CD4-positive, alpha-beta T cell treated with Interferon alpha-2 for 1 hour (primary cell): ENCODE results near the gene PGBD5.
A peak's percentile ranks its signal among the peaks of the same experiment; 100 is the strongest.

ENCODE experiments used
- DNase-seq, 2 donors: peaks; one replicate each; pipeline ENCODE4 v3.0.0-alpha.2; 2020 to 2022

The PGBD5 gene

DNA sequence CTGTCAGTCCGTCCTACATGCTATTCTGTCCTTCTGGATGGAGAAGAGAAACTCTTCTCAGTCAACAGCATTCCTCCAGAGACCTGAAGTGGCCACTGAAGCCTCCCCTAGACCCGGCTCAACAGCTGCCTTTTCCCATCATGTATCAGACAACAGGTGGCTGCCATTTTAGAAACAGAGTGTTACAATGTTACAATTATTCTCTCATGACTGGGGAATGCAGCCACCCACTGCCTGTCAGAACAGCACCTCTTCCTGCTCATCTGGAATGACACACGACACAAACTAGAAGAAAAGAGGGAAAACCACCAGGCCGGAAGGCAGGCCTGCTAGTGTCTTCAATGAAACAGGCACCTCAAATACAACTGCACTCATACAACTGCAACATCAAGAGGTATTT, 105.3 kb downstream of the PGBD5 start:
- no peak for DNase-seq

DNA sequence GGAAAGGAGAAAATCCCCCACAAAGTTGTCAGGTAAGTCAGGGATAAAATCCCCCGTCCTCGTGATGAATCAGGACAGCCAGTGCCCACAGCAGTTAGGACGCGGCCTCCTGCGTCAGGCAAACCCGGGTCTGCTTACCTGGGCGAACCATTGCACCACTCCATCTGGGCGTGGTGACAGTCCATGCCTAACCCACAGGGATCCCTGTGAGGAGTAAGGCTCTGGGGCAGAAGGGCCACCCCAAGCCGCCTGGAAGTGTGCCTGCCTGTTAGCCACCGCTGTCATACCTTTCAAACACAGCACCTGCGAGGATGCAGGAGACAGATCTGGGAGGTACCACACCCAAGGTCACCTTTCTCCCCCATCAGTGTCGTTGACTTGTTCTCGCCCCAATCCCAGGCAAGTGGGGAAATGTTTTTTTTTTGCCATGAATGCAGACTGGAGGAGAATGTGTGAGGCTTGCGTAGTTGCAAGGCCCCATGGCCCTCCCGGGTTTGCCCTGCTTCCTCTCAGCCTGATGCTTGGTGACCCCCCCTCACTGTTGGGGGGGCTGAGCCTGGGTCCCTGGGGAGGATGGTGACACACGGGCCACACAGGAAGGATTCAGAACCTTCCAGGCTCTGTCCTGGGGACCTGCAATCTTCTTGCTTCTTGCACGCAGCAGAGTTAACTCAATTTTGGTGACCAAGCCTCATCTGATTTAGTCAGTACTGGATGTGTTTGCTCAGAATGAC, 107.0 kb downstream of the PGBD5 start:
- no peak for DNase-seq

DNA sequence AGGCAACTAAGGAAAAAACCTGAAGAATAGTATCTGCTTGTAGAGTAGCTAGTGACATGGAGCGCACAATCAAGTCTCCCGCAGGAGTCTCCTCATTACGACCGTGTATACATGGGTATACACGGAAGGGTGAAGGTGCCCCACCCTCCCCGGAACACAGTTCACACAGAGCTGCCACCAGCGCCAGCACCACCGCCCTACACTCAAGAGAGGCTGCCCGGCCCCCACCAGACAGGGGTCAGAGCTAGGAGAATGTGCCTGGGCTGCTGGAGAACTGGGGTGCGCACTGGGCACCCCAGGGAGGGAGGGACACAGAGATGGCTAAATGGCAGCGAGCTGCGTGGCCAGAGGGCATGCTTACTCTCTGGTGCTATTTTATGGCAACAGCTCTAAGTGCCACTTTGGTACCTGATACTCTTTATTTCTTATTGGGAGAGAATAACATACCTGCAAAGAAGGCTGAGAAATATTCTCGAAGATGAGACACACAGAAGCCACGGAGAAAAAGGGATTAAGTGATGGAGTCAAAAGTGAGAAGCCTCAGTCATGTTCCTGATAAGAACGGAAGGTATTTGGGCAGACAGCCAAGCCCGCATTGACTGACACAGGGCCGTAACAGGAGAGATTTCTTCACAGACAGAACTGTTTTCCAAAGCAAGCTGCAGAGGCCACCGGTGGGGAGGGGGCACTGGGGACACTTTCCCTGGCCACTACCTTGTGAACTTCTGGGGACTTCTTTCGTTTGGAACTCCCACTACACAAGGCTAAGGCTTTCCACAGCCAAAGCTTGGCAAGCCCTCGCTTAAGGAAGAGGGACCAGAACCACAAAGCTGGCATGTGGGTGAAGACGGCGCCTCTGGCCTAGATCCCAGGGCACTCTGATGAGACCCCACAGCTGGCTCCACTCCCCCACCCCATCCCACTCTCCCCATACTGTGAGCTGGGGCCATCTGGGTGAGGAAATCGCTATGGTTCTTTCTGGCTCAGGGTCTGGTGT, 108.0 kb downstream of the PGBD5 start:
- no peak for DNase-seq

DNA sequence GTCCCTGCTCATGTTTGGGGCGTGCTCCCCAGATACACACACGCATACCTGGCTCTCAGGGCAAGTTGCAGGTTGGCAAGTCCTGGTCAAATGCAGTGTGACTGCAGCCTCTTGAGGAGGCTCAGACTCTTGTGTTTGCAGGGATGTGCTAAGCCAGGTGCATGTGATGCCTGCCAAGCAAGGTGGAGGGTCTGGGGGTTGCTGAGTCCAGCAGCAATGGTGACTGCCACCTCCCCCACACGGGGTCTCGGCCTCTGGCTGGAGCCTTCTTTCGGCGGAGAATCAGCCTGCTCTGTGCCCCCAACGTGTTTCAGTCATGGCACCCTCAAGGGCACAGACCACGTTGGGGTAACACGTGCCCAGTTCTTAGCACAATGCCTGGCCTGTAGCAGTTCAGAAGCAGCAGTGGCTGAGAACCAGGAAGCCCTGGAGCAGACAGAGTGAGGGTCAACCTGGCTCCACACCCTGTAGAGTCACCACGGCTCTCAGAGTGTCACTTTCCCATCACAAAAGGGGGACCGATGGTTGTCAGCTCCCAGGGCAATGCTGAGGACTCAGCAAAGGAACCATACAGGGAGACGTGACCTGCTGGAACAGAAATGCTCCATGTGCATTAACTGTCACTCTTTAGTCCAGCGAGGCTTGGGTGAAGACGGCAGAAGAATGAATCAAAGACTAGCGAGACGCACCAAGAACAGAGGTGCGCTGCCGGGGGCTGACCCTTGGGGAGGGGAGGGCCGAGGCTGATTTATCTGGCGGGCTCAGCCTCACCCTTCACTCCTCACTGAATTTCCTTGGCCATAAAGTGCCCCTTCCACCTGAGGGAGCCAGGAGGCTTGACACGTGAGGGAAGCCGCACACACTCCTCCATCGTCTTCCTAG, 109.0 kb downstream of the PGBD5 start:
- DNase-seq, result no peak

DNA sequence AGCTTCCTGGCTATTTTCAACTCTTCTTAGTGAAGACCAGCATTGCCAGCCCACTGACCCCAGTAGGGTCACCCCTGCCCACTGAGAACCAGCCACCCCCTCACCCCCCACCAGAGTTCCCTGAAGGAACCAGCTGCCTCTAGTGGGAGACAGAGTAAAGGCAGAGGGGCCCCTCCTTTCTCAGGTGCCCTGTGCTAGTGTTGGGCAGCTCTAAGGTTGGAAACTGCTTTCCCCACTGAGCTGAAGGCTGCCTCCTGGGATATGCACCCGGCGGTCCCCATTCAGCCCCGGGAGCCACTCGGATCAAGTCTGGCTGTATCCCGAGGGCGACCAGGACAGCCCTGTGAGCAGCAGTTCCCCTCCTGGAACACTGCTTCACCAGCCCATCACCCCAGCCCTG, 111.0 kb downstream of the PGBD5 start:
- DNase-seq, result no peak

DNA sequence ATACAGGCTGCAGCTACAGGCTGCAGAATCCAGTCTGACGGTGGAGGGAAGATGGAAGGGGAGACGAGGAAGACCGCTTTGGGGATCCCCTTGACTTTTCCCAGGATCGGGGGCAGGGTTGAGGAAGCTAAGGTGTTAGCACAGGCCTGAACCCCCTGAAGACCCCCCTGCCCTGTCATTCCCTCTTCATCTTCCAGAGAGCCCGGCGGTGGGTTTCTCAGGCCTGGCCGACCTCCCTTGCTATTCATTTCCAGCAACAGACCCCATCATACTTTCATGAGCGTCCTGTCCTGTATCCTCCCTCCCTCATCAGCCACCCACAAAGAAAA, 112.0 kb downstream of the PGBD5 start:
- DNase-seq, result no peak

DNA sequence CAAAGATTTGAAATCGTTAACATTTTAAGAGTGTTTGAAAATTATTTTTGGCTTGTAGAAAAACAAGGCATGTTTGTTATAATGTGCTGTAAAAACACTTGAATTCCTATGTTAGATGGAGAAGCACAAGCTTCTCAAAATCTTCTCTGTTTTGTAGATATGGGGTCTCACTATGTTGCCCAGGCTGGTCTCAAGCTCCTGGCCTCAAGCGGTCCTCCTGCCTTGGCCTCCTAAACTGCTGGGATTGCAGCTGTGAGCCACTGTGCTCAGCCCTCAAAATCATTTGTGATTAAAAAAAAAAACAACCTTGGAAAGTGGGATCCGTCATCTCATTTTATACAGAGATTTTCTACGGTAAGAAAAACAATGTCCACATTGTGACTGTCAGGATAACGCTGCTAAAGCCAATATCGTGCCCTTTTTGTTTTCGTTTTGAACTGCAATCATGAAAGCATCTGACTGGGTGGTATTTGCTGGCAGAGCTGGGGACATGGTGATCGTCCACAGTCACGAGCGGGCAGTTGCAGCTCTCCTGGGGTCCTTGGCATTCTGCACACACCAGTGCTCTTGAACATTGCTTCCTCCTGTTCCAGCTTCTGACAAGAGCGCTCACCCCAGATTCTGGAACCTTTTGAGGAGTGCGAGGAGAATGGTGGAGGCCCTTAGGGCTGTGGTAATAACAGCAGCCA, 112.5 kb downstream of the PGBD5 start:
- no peak for DNase-seq

DNA sequence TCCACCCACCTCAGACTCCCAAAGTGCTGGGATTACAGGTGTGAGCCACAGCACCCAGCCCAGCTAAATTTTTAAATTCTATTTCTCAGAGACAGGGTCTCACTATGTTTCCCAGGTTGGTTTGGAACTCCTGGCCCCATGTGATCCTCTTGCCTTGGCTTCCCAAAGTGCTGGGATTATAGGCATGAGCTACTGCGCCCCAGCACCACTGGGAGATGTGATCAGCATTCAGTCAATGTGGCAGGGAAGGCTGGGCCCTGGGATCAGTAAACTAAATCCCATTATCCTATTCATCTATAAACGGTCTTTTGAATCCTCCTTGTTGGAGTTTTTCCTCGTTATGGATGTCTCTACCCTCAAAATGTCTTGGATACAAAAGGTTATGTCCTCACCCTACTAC, 113.5 kb downstream of the PGBD5 start:
- no peak for DNase-seq

DNA sequence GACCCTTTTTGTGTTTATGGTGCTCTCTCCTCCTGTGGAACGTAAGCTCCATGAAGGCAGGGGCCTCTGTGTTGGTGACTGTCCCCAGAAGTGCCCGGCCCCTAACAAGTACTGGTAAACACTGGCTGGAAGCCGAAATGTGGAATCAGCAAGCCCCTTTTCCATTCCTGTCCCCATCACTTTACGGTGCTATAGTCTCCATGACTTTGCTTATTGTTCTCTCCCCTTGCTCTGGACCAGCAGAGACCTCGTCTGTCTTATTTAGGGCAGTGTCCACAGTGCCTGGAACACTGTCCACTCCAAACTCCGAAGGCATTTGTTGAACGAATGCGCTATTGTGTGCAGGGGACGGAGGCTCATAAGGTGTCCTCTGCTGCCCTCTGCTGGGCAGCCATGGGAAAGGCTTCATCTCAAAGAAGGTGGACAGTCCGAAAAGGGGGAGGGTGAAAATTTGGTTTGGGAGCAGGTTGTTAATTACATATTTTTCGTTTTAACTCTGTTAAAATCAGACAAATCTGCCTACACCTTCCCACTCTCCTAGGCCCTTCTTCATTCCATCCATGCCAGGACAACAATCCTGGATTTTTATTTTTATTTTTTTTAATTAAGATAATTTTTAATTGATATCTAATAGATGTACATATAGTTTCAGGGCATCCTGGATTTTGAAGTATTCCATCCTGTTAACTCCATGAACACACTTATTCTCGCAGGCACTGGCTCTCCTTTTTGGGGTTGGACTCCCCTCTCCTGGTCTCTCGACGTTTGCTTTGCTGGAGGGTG, 115.6 kb downstream of the PGBD5 start:
- peak; percentile 60 to 67 for DNase-seq

DNA sequence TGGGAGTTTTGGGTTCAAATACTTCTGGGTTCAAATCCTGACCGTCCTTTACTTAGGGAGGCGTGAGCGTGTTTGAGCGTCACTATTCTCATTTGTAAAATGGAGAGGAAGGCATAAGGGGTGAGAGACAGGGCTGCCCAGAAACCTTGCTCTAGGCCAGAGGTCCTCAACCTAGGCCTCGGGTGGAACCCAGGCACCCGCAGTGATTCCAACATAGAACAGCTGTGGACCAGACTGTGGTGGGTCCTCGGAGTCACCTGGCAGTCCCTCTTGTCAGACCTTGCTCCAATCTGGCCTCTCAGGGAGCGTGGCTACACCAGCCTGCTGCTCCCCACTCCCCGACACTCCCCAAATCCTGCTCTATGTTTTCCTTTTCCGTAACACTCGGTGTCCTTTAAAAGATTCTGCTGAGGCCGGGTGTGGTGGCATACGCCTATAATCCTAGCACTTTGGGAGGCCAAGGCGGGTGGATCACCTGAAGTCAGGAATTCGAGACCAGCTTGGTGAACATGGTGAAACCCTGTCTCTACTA, 116.4 kb downstream of the PGBD5 start:
- no peak for DNase-seq

DNA sequence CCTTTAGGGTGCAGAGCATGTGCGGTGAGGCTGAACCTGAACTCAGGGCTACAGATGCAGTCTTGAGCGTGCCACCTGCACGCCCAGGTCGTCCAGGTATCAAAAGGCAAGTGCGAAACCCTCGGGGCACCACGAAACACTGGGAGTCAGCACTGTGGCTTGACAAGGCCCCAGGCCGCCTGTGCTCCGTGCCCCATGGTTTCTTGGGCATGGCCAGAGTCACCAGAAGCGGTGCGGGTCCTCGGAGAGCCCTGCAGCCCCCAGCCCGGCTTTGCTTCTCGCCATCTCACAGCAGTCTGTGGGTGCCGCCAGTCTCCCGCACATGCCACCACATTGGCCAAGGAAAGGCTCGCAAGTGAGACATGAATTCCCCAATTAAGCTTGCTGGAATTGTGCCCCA, 117.3 kb downstream of the PGBD5 start:
- no peak for DNase-seq

DNA sequence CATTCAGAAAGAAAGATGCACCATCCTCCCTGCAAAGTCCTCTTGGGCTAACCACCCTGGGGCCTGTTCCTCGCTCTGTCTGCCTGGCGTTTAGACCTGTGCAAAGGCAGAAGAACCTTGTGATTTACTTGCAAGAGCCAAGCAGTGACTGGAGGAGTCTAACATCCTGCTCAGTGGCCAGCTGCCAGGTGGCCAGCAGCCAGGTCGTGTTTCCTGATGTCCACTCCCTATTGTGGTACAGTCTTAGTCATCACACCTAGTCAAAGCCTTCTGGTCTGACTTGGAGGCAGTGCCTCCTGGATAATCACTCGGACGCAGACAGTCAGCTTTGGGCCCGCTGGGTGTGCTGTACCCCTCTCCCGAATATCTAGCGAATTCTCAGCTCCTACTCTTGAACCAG, 118.1 kb downstream of the PGBD5 start:
- DNase-seq, result no peak

DNA sequence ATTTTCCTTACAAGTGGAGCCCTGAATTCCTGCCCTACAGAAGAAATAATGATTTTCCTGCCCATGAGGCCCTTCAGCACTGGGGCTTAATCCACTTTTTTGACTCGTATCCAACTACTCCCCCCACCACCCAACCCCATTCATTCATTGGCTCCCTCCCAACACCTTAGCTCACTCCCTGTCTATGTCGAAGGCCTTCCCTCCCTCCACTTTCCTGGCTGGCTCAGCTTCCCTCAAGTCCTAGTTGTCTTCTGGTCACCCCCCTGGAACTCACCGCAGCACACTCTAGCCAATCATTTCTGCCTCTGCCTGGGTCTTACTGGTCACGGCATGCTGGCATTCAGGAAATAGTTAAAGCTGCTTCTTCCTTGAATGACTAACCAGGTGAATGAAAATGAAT, 118.9 kb downstream of the PGBD5 start:
- no peak for DNase-seq

DNA sequence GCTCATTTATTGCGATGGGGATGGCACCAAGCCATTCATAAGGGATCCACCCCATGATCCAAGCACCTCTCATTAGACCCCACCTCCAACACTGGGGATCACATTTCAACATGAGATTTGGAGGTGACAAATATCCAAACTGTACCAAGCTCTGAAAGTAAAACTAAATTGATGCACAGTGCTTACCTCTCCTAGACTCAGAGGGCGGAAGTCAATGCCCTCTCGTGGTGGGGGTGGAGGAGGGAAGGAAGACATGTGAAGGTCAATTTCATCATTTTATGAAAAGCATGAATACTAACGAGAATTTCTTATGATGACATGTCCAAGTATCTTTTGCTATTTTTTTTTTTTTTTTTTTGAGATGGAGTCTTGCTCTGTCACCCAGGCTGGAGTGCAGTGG, 120.0 kb downstream of the PGBD5 start:
- peak in 1 of 2 donors; percentile 4 for DNase-seq

DNA sequence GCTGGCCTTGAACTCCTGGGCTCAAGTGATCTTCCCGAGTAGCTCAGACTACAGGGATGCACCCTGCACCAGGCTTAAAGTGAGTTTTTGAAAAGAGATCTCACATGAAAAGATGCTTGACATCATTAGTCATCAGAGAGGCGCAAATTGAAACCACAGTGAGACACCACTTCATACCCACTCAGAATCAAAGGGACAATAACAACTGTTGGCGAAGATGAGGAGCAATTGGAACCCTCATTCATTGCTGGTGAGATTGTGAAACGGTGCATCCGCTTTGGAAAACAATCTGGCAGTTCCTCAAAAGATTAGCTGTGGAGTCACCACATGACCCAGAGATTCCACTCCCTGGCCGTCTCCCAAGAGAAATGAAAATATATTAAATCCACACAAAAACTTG, 122.3 kb downstream of the PGBD5 start:
- no peak for DNase-seq

DNA sequence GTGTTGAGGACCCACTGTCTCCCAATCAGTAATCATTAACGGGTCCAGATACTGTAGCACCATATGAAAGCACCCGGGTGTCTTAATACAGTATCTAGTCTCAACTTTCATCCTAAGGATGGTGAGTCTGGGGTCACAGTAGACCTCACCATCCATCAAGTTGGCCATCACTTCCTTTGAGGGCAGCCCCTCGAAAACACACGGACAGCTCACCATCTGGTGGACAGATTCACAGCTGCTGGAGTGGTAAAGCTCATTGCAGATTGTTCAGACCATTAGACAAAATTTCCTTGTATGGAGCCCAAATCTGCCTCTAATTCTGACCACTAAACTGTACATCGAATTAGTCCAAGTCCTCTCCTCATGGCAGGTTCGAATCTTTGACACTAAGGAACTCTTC, 123.1 kb downstream of the PGBD5 start:
- DNase-seq, result no peak

DNA sequence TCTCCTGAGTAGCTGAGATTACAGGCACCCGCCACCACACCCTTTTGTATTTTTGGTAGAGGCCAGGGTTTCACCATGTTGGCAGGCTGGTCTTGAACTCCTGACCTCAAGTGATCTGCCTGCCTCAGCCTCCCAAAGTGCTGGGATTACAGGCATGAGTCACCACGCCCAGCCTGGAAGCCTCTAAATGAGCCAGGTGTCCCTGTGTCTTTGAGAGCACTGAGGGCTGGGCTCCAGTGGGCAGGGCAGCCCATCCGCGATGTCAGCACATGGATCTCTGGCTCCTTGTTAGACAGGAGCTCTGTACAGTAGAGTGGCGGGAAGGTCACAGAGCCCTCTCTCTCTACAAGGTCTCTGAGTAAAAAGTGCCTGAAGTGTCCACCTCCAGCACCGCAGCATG, 124.3 kb downstream of the PGBD5 start:
- no peak for DNase-seq

DNA sequence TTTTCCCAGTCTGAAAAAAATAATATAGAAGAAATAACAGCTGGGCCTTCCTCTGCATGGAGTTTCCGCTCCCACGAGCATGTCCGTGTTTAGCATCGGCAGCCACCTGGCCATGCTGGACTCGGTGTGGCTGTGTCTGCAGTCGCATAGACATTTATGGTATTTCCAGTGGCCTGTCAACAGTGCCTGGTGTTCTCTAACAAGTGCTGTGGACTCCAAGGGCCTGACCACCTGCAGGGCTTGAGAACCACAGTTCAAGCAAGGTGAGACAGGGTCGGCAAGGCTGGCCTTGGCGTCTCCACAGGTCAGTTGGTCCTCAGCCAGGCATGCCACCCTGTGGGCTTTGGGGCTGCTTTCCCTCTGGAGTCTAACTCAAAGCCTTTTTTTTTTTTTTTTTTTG, 124.8 kb downstream of the PGBD5 start:
- no peak for DNase-seq

DNA sequence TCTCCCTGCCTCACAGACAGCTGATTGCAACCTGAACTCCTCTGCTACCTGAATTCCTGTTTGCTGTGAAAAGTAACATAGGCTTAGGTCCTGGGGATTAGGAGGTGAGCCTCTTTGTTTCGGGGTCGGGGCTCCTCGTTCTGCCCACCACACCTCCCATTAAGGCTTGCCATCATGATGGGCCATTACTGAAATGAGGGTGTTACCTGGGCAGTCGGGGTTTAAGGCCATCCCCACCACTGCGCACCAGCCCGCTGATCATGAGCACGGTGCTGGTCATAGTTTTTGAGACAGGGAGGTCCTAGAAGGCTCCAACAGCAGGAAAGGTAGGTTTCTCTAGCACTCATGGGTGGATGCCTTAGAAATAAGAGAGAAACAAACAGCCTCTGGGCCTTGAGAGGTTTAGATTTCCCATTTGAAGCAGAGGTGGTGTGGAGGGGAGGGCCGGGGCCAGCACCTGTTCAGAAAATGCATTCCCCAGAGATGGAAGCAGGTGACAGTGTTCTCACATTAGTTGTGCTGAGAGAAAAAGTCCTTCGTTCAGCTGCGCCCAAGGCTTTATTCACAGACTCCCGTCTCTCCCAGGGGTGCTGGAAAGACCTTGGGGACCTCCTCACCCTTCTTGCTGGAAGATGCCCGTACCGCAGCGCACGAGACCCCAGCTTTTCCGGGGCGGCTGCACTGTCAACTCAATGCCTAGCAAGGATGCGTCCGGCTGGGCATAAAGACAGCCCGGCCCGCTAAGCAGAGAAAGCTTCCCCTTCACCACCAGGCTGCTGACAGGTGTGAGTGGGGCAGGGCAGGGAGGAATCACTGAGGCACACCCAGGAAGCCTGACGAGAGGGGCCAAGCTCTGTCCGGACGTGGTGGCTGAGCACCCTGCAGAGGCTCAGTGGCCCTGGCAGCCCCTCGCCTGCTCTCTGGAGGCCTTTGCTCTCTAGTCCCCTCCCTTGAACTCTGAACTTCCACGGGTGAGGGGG, 125.5 kb downstream of the PGBD5 start:
- peak in 1 of 2 donors; percentile 22 for DNase-seq
